B cell (primary cell): ENCODE results near the gene DDT. TPM values are rescaled to one million over a fixed set of nuclear protein-coding genes. Genes with fewer than 3 reads are reported as not detected.

Experiments used
- ATAC-seq: fragments of 200-7000 bp; cut with Tn5 transposase; one replicate; pipeline ENCODE4 v1.10.0; 2021; ENCODE audit warnings: low read depth, mild to moderate bottlenecking, moderate number of reproducible peaks, moderate library complexity
- CTCF ChIA-PET: fragments of 350-600 bp; sonication (Branson Sonifier 250); formaldehyde crosslinking; loops from one replicate; lab custom pipeline; 2021; ENCODE audit warnings: antibody characterized with exemption, inconsistent platforms; lab: Charles Lee
- POLR2A ChIA-PET: fragments of 350-600 bp; sonication (Branson Sonifier 250); formaldehyde crosslinking; loops from one replicate; lab custom pipeline; 2021; ENCODE audit warnings: antibody characterized with exemption; lab: Charles Lee
- DNase-seq: peaks from one replicate; pipeline ENCODE4 v3.0.0; 2013
- H2AFZ ChIP-seq: 2 replicates; pipeline ENCODE4 v1.6.1; 2012; ENCODE audit warnings: mild to moderate bottlenecking, low read depth, low read length; ENCODE audit not compliant: insufficient read depth, poor library complexity, severe bottlenecking
- H3K27ac ChIP-seq, 2 donors: 1 replicate in 1 of 2; 2 replicates in 1 of 2; pipeline ENCODE4 v1.5.1; 2012 to 2013; ENCODE audit warnings: low read length in 2 of 2, mild to moderate bottlenecking in 2 of 2, moderate library complexity in 1 of 2
- H3K27me3 ChIP-seq, 4 experiments: fragments of 200-600 bp in 1 of 4; sonication (generic) in 1 of 4; replicated peaks in 1 of 4; 1 replicate in 2 of 4; 2 replicates in 2 of 4; pipeline versions ENCODE4 v1.6.1 to v1.7.0; 2013 to 2016; ENCODE audit warnings: low read length in 3 of 4, mild to moderate bottlenecking in 2 of 4, mixed read lengths in 1 of 4, moderate library complexity in 1 of 4; ENCODE audit not compliant: insufficient read depth in 4 of 4, control insufficient read depth in 3 of 4; ENCODE audit errors: control extremely low read depth in 1 of 4
- H3K36me3 ChIP-seq, 2 experiments: replicated peaks in 1 of 2; 1 replicate in 1 of 2; 2 replicates in 1 of 2; pipeline versions ENCODE4 v1.6.1 to v1.7.1; 2013; ENCODE audit warnings: low read length in 1 of 2; ENCODE audit not compliant: insufficient read depth in 2 of 2, control insufficient read depth in 1 of 2; ENCODE audit errors: control extremely low read depth in 1 of 2, extremely low read depth in 1 of 2
- H3K4me1 ChIP-seq, 2 donors: fragments of 200-600 bp in 1 of 2; sonication (generic) in 1 of 2; 1 replicate in 1 of 2; 2 replicates in 1 of 2; pipeline versions ENCODE4 v1.5.1 to v1.6.1; 2013 to 2017; ENCODE audit warnings: low read length in 2 of 2; ENCODE audit not compliant: control insufficient read depth in 2 of 2, insufficient read depth in 2 of 2
- H3K4me2 ChIP-seq: replicated peaks from 2 replicates; pipeline ENCODE3; 2012; ENCODE audit warnings: mild to moderate bottlenecking, low read depth, low read length; ENCODE audit not compliant: poor library complexity, severe bottlenecking
- H3K4me3 ChIP-seq, 5 experiments: fragments of 200-600 bp in 1 of 5; sonication (generic) in 1 of 5; 1 replicate in 3 of 5; 2 replicates in 2 of 5; pipeline versions ENCODE4 v1.5.1 to v1.7.0; 2011 to 2016; ENCODE audit warnings: low read length in 4 of 5, mild to moderate bottlenecking in 4 of 5, low read depth in 2 of 5, control low read depth in 1 of 5, moderate library complexity in 1 of 5; ENCODE audit not compliant: insufficient read depth in 1 of 5; ENCODE audit errors: control extremely low read depth in 1 of 5, extremely low read depth in 1 of 5
- H3K79me2 ChIP-seq: fragments of 200-600 bp; sonication (generic); one replicate; pipeline ENCODE4 v1.6.0; 2016; ENCODE audit warnings: low read length; ENCODE audit not compliant: control insufficient read depth, insufficient read depth
- H3K9ac ChIP-seq: fragments of 200-600 bp; sonication (generic); 2 replicates; pipeline ENCODE4 v1.6.1; 2017; ENCODE audit warnings: mild to moderate bottlenecking, low read length, moderate library complexity
- H3K9me3 ChIP-seq, 3 donors: one replicate each; pipeline versions ENCODE4 v1.6.1 to v1.7.1; 2013; ENCODE audit warnings: low read length in 2 of 3; ENCODE audit not compliant: control insufficient read depth in 2 of 3, insufficient read depth in 1 of 3; ENCODE audit errors: control extremely low read depth in 1 of 3
- H4K20me1 ChIP-seq: 2 replicates; pipeline ENCODE4 v1.6.0; 2012; ENCODE audit warnings: mild to moderate bottlenecking, low read length; ENCODE audit not compliant: insufficient read depth, control insufficient read depth, poor library complexity, severe bottlenecking
- H3K27ac Mint-ChIP-seq: one replicate; pipeline ENCODE4 v1.8.0; 2021; ENCODE audit warnings: mixed read lengths
- H3K27me3 Mint-ChIP-seq: one replicate; pipeline ENCODE4 v1.8.0; 2021; ENCODE audit warnings: mixed read lengths
- H3K4me1 Mint-ChIP-seq: one replicate; pipeline ENCODE4 v1.8.0; 2021; ENCODE audit warnings: mixed read lengths
- H3K4me3 Mint-ChIP-seq: one replicate; pipeline ENCODE4 v1.8.0; 2021; ENCODE audit warnings: mixed read lengths
- H3K9me3 Mint-ChIP-seq: one replicate; pipeline ENCODE4 v1.8.0; 2022; ENCODE audit warnings: mixed read lengths; ENCODE audit not compliant: insufficient read depth
- CTCF ChIP-seq: fragments of 200-600 bp; IDR thresholded peaks from one replicate; pipeline ENCODE4 v1.8.0; 2022; ENCODE audit warnings: antibody characterized with exemption, mild to moderate bottlenecking
- EZH2 ChIP-seq: IDR thresholded peaks from 2 replicates; pipeline ENCODE4 v1.6.1; 2012; ENCODE audit warnings: borderline replicate concordance, low read depth, mild to moderate bottlenecking, moderate library complexity, low read length; ENCODE audit not compliant: insufficient read depth, poor library complexity, severe bottlenecking
- WGBS: methylation state at CpG from one replicate; pipeline ENCODE4 v1.1.5; 2013; ENCODE audit warnings: missing lambda C conversion rate; ENCODE audit not compliant: insufficient coverage; 5-methylcytosine and 5-hydroxymethylcytosine counted together
- intact Hi-C: fragments of 100-400 bp; cut with micrococcal nuclease; formaldehyde crosslinking; loops from one replicate; pipeline ENCODE4 v1.10.0; 2022
- polyA plus RNA-seq: library from polyadenylated mRNA; depleted of rRNA; stranded (reverse); fragments of >200 nt; gene quantifications from 2 replicates; pipeline ENCODE4 v1.2.3, GENCODE V29; 2012
- total RNA-seq, 2 donors: library from RNA; stranded (reverse); fragments of 120-200 nt in 1 of 2; gene quantifications; 1 replicate in 1 of 2; 2 replicates in 1 of 2; pipeline versions ENCODE4 v1.2.3 to v1.2.4, GENCODE V29; 2013 to 2022

DDT gene
- total and polyA plus RNA-seq, 2 donors (not counting 1 experiment from before 2014, with no cell fraction given): 105 to 142 TPM

GRCh38 chr22:23970816-23971486 lies 3.3 kb downstream of the DDT start:
- Histone ChIP-seq H3K4me3 (no peak overlapping the region), H3K27ac (no peak overlapping the region), H4K20me1 (peaks cover 14% of the 10 kb centered on the region), H3K36me3 (peaks cover 2 to 20% of the 10 kb centered on the region in 2 experiments), H3K4me2 (no peak overlapping the region), H3K9me3 (no peaks in the 10 kb centered on the region), H3K27me3 (no peaks in the 10 kb centered on the region), H2AFZ (no peak overlapping the region), H3K9ac (no peak overlapping the region), H3K79me2 (peaks cover 29% of the 10 kb centered on the region), H3K4me1 (no peaks in the 10 kb centered on the region)
- peaks cover 19% of the 10 kb centered on the region for H3K4me1 Mint-ChIP-seq
- DNase-seq (peak; percentile 3), ATAC-seq (no peak)
- H3K9me3 Mint-ChIP-seq: no peaks in the 10 kb centered on the region
- CTCF ChIA-PET: no interaction called here
- WGBS: 83% methylated on average over 2 of the region's 6 CpGs
- intact Hi-C loops: no loop called here
- H3K27me3 Mint-ChIP-seq: no peaks in the 10 kb centered on the region
- H3K4me3 Mint-ChIP-seq: no peak overlapping the region
- POLR2A ChIA-PET: no interaction called here
- TF ChIP-seq EZH2 (no peak), CTCF (no peak)
- no peak overlapping the region for H3K27ac Mint-ChIP-seq

GRCh38 chr22:23970201-23970641 lies 4.0 kb downstream of the DDT start:
- H3K9me3 ChIP-seq: no peaks in the 10 kb centered on the region
- intact Hi-C loops: no loop called here
- peaks cover 29% of the 10 kb centered on the region for H3K79me2 ChIP-seq
- H3K4me3 ChIP-seq: no peak overlapping the region
- no peaks in the 10 kb centered on the region for H3K9me3 Mint-ChIP-seq
- no peak overlapping the region for H2AFZ ChIP-seq
- ChIA-PET CTCF (no interaction called here), POLR2A (no interaction called here)
- H3K9ac ChIP-seq: no peak overlapping the region
- no peak for ATAC-seq
- no peak for TF ChIP-seq EZH2
- no peak for TF ChIP-seq CTCF
- peak overlapping the region; percentile 4 for H3K27ac Mint-ChIP-seq
- WGBS: 93% methylated on average over 5 of the region's 5 CpGs
- H3K27ac ChIP-seq: no peak overlapping the region
- no peaks in the 10 kb centered on the region for H3K27me3 ChIP-seq
- no peaks in the 10 kb centered on the region for H3K4me1 ChIP-seq
- DNase-seq: no peak
- H3K27me3 Mint-ChIP-seq: no peaks in the 10 kb centered on the region
- H3K4me2 ChIP-seq: no peak overlapping the region
- H3K36me3 ChIP-seq: peaks cover 2 to 20% of the 10 kb centered on the region in 2 experiments
- H3K4me1 Mint-ChIP-seq: peaks cover 19% of the 10 kb centered on the region
- H3K4me3 Mint-ChIP-seq: peak overlapping the region; percentile 6
- peaks cover 14% of the 10 kb centered on the region for H4K20me1 ChIP-seq
